Osteocyte (in vitro differentiated cells): ENCODE results near the gene CNTNAP2. TPM values are rescaled to one million over a fixed set of nuclear protein-coding genes. Genes with fewer than 3 reads are reported as not detected.
"Not testable (repeated sequence)": the region's sequence is repeated elsewhere in the genome, so short reads cannot be mapped to it uniquely, and the experiment has no call there.

Experiments
- DNase-seq: peaks from one replicate; pipeline ENCODE4 v3.0.0; 2021; ENCODE audit warnings: mixed read lengths; ENCODE audit not compliant: unreplicated experiment; ENCODE audit errors: extremely low spot score
- H3K27ac Mint-ChIP-seq: one replicate; pipeline ENCODE4 v1.8.0; 2021; ENCODE audit warnings: mild to moderate bottlenecking, mixed read lengths; ENCODE audit not compliant: unreplicated experiment
- H3K27me3 Mint-ChIP-seq: one replicate; pipeline ENCODE4 v1.8.0; 2021; ENCODE audit warnings: mixed read lengths; ENCODE audit not compliant: unreplicated experiment
- H3K36me3 Mint-ChIP-seq: one replicate; pipeline ENCODE4 v1.8.0; 2021; ENCODE audit warnings: mixed read lengths; ENCODE audit not compliant: unreplicated experiment
- H3K4me1 Mint-ChIP-seq: one replicate; pipeline ENCODE4 v1.8.0; 2021; ENCODE audit warnings: mixed read lengths; ENCODE audit not compliant: unreplicated experiment
- H3K4me3 Mint-ChIP-seq: one replicate; pipeline ENCODE4 v1.8.0; 2021; ENCODE audit warnings: mild to moderate bottlenecking, moderate library complexity, mixed read lengths; ENCODE audit not compliant: unreplicated experiment
- H3K9me3 Mint-ChIP-seq: one replicate; pipeline ENCODE4 v1.8.0; 2021; ENCODE audit warnings: mixed read lengths; ENCODE audit not compliant: unreplicated experiment
- total RNA-seq: library from RNA; stranded (reverse); gene quantifications from 2 replicates; pipeline ENCODE4 v1.2.1, GENCODE V29; 2021
- TF ChIP-seq, protein P1 (sequence below): fragments of 200-600 bp; sonication (generic); IDR thresholded peaks from 2 replicates; pipeline ENCODE4 v1.5.0; 2021; ENCODE audit warnings: antibody characterized with exemption, mild to moderate bottlenecking, moderate library complexity

The CNTNAP2 gene
- total RNA-seq, 1 donor from 2014 or later = 1.4 TPM

DNA sequence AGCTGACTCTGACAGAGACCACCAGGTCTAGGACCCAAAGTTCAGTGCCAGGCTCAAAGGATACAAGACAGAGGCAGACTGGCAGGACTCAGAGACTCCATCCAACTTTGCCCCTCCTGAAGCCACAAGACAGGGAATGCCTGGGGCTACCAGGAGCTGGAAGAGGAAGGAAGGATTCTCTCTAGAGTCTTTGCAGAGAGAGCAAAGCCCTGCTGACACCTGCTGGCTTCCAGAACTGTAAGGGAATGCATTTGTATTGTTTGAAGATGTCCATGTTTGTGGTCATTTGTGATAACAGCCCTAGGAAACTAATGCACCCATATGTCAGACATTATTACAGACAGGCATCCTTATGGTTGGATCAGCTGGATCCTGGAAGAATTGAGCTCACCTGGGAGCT is 2341.7 kb downstream of the CNTNAP2 start:
- Mint-ChIP-seq H3K9me3 (peaks cover 13% of the 10 kb centered on the region), H3K27ac (no peak overlapping the region), H3K4me1 (no peaks in the 10 kb centered on the region), H3K27me3 (no peaks in the 10 kb centered on the region), H3K36me3 (no peaks in the 10 kb centered on the region), H3K4me3 (no peak overlapping the region)
- no peak for DNase-seq
- TF ChIP-seq, protein P1, sequence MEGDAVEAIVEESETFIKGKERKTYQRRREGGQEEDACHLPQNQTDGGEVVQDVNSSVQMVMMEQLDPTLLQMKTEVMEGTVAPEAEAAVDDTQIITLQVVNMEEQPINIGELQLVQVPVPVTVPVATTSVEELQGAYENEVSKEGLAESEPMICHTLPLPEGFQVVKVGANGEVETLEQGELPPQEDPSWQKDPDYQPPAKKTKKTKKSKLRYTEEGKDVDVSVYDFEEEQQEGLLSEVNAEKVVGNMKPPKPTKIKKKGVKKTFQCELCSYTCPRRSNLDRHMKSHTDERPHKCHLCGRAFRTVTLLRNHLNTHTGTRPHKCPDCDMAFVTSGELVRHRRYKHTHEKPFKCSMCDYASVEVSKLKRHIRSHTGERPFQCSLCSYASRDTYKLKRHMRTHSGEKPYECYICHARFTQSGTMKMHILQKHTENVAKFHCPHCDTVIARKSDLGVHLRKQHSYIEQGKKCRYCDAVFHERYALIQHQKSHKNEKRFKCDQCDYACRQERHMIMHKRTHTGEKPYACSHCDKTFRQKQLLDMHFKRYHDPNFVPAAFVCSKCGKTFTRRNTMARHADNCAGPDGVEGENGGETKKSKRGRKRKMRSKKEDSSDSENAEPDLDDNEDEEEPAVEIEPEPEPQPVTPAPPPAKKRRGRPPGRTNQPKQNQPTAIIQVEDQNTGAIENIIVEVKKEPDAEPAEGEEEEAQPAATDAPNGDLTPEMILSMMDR = no peak

DNA sequence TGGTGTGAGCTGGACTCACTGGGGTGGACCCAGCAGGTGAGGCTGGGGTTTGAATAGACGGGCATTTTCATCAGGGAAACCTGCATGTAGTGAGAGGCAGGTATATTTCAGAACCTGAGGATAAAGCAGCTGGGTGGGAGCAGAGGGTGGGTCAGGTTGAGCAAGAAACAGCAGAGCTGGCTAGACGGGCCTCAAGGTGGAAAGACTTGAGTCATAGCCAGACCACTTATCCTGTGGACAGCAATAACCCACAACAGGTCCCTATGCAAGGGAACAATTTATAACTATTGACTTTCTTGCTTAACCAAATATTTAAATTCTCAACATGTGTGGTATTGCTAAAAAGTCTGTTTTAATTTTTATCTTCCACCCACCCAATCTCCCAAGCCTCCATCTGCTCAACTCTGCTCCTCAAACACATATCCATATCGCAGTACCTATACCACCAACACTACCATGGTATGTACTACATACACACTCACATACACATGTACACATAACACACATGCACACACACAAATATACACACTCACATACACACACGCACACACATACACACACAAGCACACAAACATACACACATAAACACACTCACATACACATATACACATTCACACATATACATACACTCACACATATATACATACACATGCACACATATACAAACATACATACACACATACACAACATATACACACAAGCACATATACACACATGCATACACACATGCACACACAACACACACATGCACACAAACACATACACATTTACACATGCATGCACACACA is 2345.0 kb downstream of the CNTNAP2 start:
- no peak overlapping the region for H3K4me3 Mint-ChIP-seq
- TF ChIP-seq, protein P1 = no peak
- H3K9me3 Mint-ChIP-seq = peaks cover 14% of the 10 kb centered on the region
- no peak for DNase-seq
- no peaks in the 10 kb centered on the region for H3K27me3 Mint-ChIP-seq
- no peaks in the 10 kb centered on the region for H3K4me1 Mint-ChIP-seq
- no peaks in the 10 kb centered on the region for H3K36me3 Mint-ChIP-seq
- no peak overlapping the region for H3K27ac Mint-ChIP-seq

DNA sequence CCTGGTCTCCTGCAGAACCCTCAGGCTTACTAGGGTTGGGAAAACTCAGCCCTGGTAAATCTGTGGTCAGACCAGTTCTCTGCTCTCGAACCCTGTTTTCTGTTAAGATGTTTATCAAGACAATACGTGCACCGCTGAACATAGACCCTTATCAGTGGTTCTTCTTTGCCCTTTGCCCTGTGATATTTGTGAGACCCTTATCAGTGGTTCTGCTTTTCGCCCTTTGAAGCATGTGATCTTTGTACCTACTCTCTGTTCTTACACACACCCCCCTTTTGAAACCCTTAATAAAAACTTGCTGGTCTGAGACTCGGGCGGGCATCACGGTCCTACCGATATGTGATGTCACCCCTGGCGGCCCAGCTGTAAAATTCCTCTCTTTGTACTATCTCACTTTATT is 2346.2 kb downstream of the CNTNAP2 start:
- not testable (repeated sequence) for H3K27ac Mint-ChIP-seq, H3K36me3 Mint-ChIP-seq, H3K27me3 Mint-ChIP-seq, H3K4me3 Mint-ChIP-seq, H3K4me1 Mint-ChIP-seq, DNase-seq
- peaks cover 14% of the 10 kb centered on the region for H3K9me3 Mint-ChIP-seq

DNA sequence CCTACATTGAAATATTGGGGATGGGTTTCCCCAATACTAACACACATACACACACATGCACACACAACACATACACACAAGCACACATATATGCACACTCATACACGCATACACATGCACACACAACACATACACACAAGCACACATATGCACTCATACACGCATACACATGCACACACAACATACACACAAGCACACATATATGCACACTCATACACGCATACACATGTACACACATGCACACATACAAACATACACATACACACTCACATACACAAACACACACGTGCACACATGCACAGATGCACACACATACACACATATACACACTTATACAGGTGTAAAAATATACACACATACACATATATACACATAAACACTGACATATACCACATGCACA is 2346.6 kb downstream of the CNTNAP2 start:
- Mint-ChIP-seq H3K4me3 (no peak overlapping the region), H3K27ac (no peak overlapping the region)

DNA sequence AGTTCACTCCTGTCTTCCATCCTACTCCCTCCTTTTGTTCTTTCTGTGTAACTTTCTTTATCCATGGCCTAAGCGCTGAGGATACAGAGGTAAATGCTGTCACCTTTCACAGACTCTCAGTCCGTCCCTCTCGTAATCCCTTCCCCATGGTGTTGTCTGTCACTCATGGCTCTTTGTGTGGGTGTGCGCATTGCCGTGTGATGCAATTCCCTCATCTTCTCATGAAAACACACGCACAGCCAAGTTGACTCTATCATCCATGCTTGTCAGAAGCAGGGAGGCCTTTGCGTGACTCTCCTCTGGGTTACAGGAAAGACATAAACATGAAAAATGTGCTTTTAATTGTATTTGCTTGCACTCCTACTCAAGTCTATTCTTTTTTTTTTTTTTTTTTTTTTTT is 2348.3 kb downstream of the CNTNAP2 start:
- Mint-ChIP-seq H3K27me3 (no peaks in the 10 kb centered on the region), H3K9me3 (peaks cover 14% of the 10 kb centered on the region), H3K4me3 (no peak overlapping the region), H3K4me1 (no peaks in the 10 kb centered on the region), H3K36me3 (no peaks in the 10 kb centered on the region), H3K27ac (no peak overlapping the region)
- TF ChIP-seq, protein P1 = no peak
- DNase-seq = no peak

More for the DNA sequence above, 2346.6 kb downstream of the CNTNAP2 start:
- Mint-ChIP-seq H3K27me3 (no peaks in the 10 kb centered on the region), H3K9me3 (peaks cover 14% of the 10 kb centered on the region), H3K4me1 (no peaks in the 10 kb centered on the region), H3K36me3 (no peaks in the 10 kb centered on the region)
- TF ChIP-seq, protein P1 = no peak
- no peak for DNase-seq

DNA sequence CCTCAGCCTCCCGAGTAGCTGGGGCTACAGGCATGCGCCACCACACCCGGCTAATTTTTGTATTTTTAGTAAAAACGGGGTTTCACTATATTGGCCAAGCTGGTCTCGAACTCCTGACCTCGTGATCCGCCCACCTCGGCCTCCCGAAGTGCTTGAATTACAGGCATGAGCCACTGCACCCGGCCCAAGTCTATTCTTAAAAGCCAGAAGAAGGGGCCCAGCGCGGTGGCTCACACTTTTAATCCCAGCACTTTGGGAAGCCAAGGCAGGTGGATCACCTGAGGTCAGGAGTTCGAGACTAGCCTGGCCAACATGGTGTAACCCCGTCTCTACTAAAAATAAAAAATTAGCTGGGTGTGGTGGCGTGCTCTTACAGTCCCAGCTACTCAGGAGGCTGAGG is 2348.8 kb downstream of the CNTNAP2 start:
- not testable (repeated sequence) for H3K36me3 Mint-ChIP-seq, H3K4me1 Mint-ChIP-seq, H3K27ac Mint-ChIP-seq, H3K4me3 Mint-ChIP-seq, H3K27me3 Mint-ChIP-seq, DNase-seq
- peaks cover 14% of the 10 kb centered on the region for H3K9me3 Mint-ChIP-seq
